K562 (cell line): Measurements from ENCODE around the gene SERPINE3. TPM values are rescaled to one million over a fixed set of nuclear protein-coding genes. Genes with fewer than 3 reads are reported as not detected.

Source experiments
- ATAC-seq: fragments of 200-7000 bp; cut with Tn5 transposase; 3 replicates; pipeline ENCODE4 v1.9.1; 2020; ENCODE audit warnings: moderate library complexity
- BruUV-seq: library from RNA; stranded (reverse); fragments of 400-500 nt; replicated peaks from 2 replicates; lab custom pipeline; 2021; lab: Mats Ljungman, UMichigan
- CTCF ChIA-PET: fragments of 300-600 bp; formaldehyde crosslinking; extraction: SDS; loops from one replicate; lab custom pipeline; 2021; ENCODE audit warnings: low intra/inter-chr PET ratio; lab: Yijun Ruan, JAX
- POLR2A ChIA-PET: fragments of 300-600, 350-650 bp; sonication (Branson Sonifier 250); formaldehyde crosslinking; extraction: SDS; loops from one replicate; lab custom pipeline; 2021; ENCODE audit warnings: antibody characterized with exemption, inconsistent platforms; lab: Yijun Ruan, JAX
- DNase-seq, 4 experiments: peaks; one replicate each; pipeline versions ENCODE4 v3.0.0 to v3.0.0-alpha.2; 2011 to 2018; ENCODE audit warnings: low spot score in 3 of 4, mixed read lengths in 3 of 4; ENCODE audit errors: extremely low read depth in 1 of 4
- FAIRE-seq: peaks from 2 replicates; lab custom pipeline; 2011; peaks lifted over from hg19 to GRCh38; lab: Jason Lieb, UNC
- H2AFZ ChIP-seq: 2 replicates; pipeline ENCODE4 v1.6.0; 2011; ENCODE audit warnings: low read depth, low read length, control low read depth, inconsistent platforms
- H3K27ac ChIP-seq: fragments of 200-600 bp; 3 replicates; pipeline ENCODE4 v1.8.0; 2011; ENCODE audit warnings: low read depth, mild to moderate bottlenecking, control low read depth, inconsistent platforms, low read length, moderate library complexity, mixed read lengths; ENCODE audit errors: extremely low read depth
- H3K27me3 ChIP-seq, 2 experiments: fragments of 300-600 bp in 1 of 2; 2 replicates in 1 of 2; 3 replicates in 1 of 2; pipeline versions ENCODE4 v1.6.0 to v1.8.0; 2011; ENCODE audit warnings: inconsistent platforms in 2 of 2, low read length in 2 of 2, mild to moderate bottlenecking in 1 of 2, mixed read lengths in 1 of 2, moderate library complexity in 1 of 2; ENCODE audit not compliant: control insufficient read depth in 2 of 2, insufficient read depth in 2 of 2
- H3K36me3 ChIP-seq: fragments of 300-600 bp; 3 replicates; pipeline ENCODE4 v1.8.0; 2011; ENCODE audit warnings: mild to moderate bottlenecking, low read length, inconsistent platforms; ENCODE audit not compliant: control insufficient read depth, insufficient read depth
- H3K4me1 ChIP-seq, 2 experiments: fragments of 200-600 bp in 1 of 2; replicated peaks in 1 of 2; 2 replicates in 1 of 2; 3 replicates in 1 of 2; pipeline versions ENCODE4 v1.5.1 to v1.8.0; 2011; ENCODE audit warnings: inconsistent platforms in 2 of 2, low read length in 2 of 2, mild to moderate bottlenecking in 1 of 2, mixed read lengths in 1 of 2, moderate library complexity in 1 of 2; ENCODE audit not compliant: control insufficient read depth in 2 of 2, insufficient read depth in 2 of 2
- H3K4me2 ChIP-seq: 2 replicates; pipeline ENCODE4 v1.6.1; 2011; ENCODE audit warnings: low read length, control low read depth, inconsistent platforms, mixed read lengths; ENCODE audit not compliant: insufficient read depth
- H3K4me3 ChIP-seq: fragments of 200-600 bp; sonication (generic), shearing (Covaris generic); 2 replicates; pipeline ENCODE4 v1.5.1; 2016; ENCODE audit warnings: control low read depth, inconsistent platforms
- H3K79me2 ChIP-seq: fragments of 200-600 bp; 3 replicates; pipeline ENCODE4 v1.8.0; 2011; ENCODE audit warnings: low read length, inconsistent platforms; ENCODE audit not compliant: control insufficient read depth, insufficient read depth
- H3K9ac ChIP-seq, 2 experiments: 2 replicates each; pipeline versions ENCODE4 v1.6.0 to v1.6.1; 2011; ENCODE audit warnings: low read depth in 2 of 2, low read length in 2 of 2, control low read depth in 1 of 2, inconsistent platforms in 1 of 2, mild to moderate bottlenecking in 1 of 2, mixed read lengths in 1 of 2; ENCODE audit not compliant: insufficient read depth in 1 of 2
- H3K9me1 ChIP-seq: one replicate; pipeline ENCODE4 v1.6.0; 2011; ENCODE audit warnings: inconsistent platforms, mild to moderate bottlenecking, low read length, moderate library complexity; ENCODE audit not compliant: control insufficient read depth, insufficient read depth
- H3K9me3 ChIP-seq: replicated peaks from 2 replicates; pipeline ENCODE4 v1.5.1; 2011; ENCODE audit warnings: low read depth, low read length, inconsistent platforms; ENCODE audit not compliant: control insufficient read depth, insufficient read depth
- H4K20me1 ChIP-seq: replicated peaks from 2 replicates; pipeline ENCODE4 v1.6.1; 2011; ENCODE audit warnings: low read length, inconsistent platforms, mixed read lengths; ENCODE audit not compliant: control insufficient read depth, insufficient read depth
- BCL6 ChIP-seq: fragments of 250-450 bp; sonication (Bioruptor Pico); IDR thresholded peaks from 2 replicates; pipeline ENCODE4 v1.4.0; 2020
- CHD1 ChIP-seq: fragments of 200-600 bp; sonication (generic); IDR thresholded peaks from one replicate; pipeline ENCODE4 v1.6.1; 2012; ENCODE audit warnings: mild to moderate bottlenecking, moderate library complexity, low read length, inconsistent platforms
- CTBP1 ChIP-seq: fragments of 450-650 bp; IDR thresholded peaks from 2 replicates; pipeline ENCODE4 v1.6.1; 2016; ENCODE audit warnings: borderline replicate concordance
- ILK ChIP-seq: fragments of 450-650 bp; IDR thresholded peaks from 2 replicates; pipeline ENCODE4 v1.6.1; 2016; ENCODE audit warnings: missing genetic modification characterization, low read depth, mild to moderate bottlenecking, missing compliant biosample characterization, moderate library complexity, borderline replicate concordance
- KLF10 ChIP-seq: fragments of 250-450 bp; sonication (Bioruptor Pico); IDR thresholded peaks from 2 replicates; pipeline ENCODE4 v1.6.1; 2021; ENCODE audit warnings: matching md5 sums
- KLF16 ChIP-seq: IDR thresholded peaks from 2 replicates; pipeline ENCODE4 v1.6.1; 2016; ENCODE audit warnings: antibody characterized with exemption
- LEF1 ChIP-seq: fragments of 450-650 bp; IDR thresholded peaks from 2 replicates; pipeline ENCODE4 v1.6.1; 2016; ENCODE audit warnings: mild to moderate bottlenecking
- MCM2 ChIP-seq: fragments of 450-650 bp; IDR thresholded peaks from 2 replicates; pipeline ENCODE4 v1.6.1; 2017; ENCODE audit warnings: low read depth, mild to moderate bottlenecking
- NFIX ChIP-seq: fragments of 250-450 bp; sonication (Bioruptor Pico); IDR thresholded peaks from 2 replicates; pipeline ENCODE4 v1.4.0; 2020; ENCODE audit warnings: low read depth, mild to moderate bottlenecking, moderate library complexity
- RBM14 ChIP-seq: fragments of 200-400 bp; formaldehyde crosslinking; IDR thresholded peaks from 2 replicates; pipeline ENCODE4 v1.6.1; 2018; ENCODE audit warnings: low read depth, mild to moderate bottlenecking, low read length, moderate library complexity, borderline replicate concordance; ENCODE audit not compliant: insufficient read depth
- SMARCB1 ChIP-seq: IDR thresholded peaks from 2 replicates; pipeline ENCODE4 v1.6.1; 2011; ENCODE audit warnings: improper control_type of control experiment, low read depth; ENCODE audit not compliant: insufficient read length
- SNIP1 ChIP-seq: fragments of 450-650 bp; IDR thresholded peaks from 2 replicates; pipeline ENCODE4 v1.7.1; 2017; ENCODE audit warnings: low read depth, mild to moderate bottlenecking
- SNRNP70 ChIP-seq: fragments of 200-400 bp; formaldehyde crosslinking; optimal IDR thresholded peaks from 2 replicates; pipeline ENCODE3; 2017; ENCODE audit warnings: low read depth, low read length
- SRSF9 ChIP-seq: fragments of 200-400 bp; formaldehyde crosslinking; IDR thresholded peaks from 2 replicates; pipeline ENCODE4 v1.6.1; 2017; ENCODE audit warnings: low read depth, low read length, borderline replicate concordance
- ZC3H8 ChIP-seq: fragments of 450-650 bp; IDR thresholded peaks from 2 replicates; pipeline ENCODE4 v1.6.1; 2017
- WGBS: fragments of 100-300 bp; shearing (Covaris generic); methylation state at CpG from one replicate; pipeline ENCODE4 v1.1.6; 2016; ENCODE audit warnings: low coverage, mixed read lengths; ENCODE audit not compliant: insufficient coverage; ENCODE audit errors: missing lambda C conversion rate; 5-methylcytosine and 5-hydroxymethylcytosine counted together
- in situ Hi-C: fragments of 300-500 bp; cut with MboI; formaldehyde crosslinking; loops from 4 replicates; pipeline ENCODE4 v1.15.0; 2018; ENCODE audit warnings: inconsistent platforms, mixed read lengths
- intact Hi-C: fragments of 100-400 bp; cut with micrococcal nuclease; formaldehyde crosslinking; loops from 2 replicates; pipeline ENCODE4 v1.14.2; 2022
- polyA plus RNA-seq, 8 experiments: library from polyadenylated mRNA; depleted of rRNA in 4 of 8; stranded (reverse) in 5 of 8; unstranded in 3 of 8; fragments of >200 nt; fragmentation: Nextera tagmentation in 2 of 8; fragmentation: Illumina TruSeq in 1 of 8; extraction: Ambion mirVana in 2 of 8; extraction: Trizol in 1 of 8; gene quantifications; 2 replicates each; pipeline versions ENCODE4 v1.2.1 to v1.2.3, GENCODE V29; 2011 to 2014; ENCODE audit warnings: inconsistent platforms in 1 of 8, missing spikeins in 1 of 8
- total RNA-seq, 7 experiments: library from RNA; depleted of rRNA in 6 of 7; stranded (reverse); fragments of >200 nt in 6 of 7; fragmentation: Illumina TruSeq in 2 of 7; extraction: Trizol in 2 of 7; gene quantifications; 2 replicates each; pipeline versions ENCODE4 v1.2.1 to v1.2.3, GENCODE V29; 2011 to 2021; ENCODE audit warnings: low replicate concordance in 1 of 7
- TF ChIP-seq, protein P1 (sequence below): sonication (generic); formaldehyde crosslinking; IDR thresholded peaks from 2 replicates; pipeline ENCODE4 v1.9.0; 2022; ENCODE audit warnings: mild to moderate bottlenecking, missing genetic modification reagents
- TF ChIP-seq, protein P2 (sequence below): fragments of 250-450 bp; sonication (Bioruptor Pico); IDR thresholded peaks from 2 replicates; pipeline ENCODE4 v1.4.0; 2020; ENCODE audit warnings: borderline replicate concordance
- TF ChIP-seq, protein P3 (sequence below): fragments of 250-450 bp; sonication (Bioruptor Pico); IDR thresholded peaks from 2 replicates; pipeline ENCODE4 v1.8.0; 2022; ENCODE audit warnings: moderate library complexity, mild to moderate bottlenecking, inconsistent platforms

SERPINE3 gene
- total and polyA plus RNA-seq, 9 of the 15 experiments (the other 6 are each of a cell fraction or from before 2014, with no cell fraction given) = not detected

DNA sequence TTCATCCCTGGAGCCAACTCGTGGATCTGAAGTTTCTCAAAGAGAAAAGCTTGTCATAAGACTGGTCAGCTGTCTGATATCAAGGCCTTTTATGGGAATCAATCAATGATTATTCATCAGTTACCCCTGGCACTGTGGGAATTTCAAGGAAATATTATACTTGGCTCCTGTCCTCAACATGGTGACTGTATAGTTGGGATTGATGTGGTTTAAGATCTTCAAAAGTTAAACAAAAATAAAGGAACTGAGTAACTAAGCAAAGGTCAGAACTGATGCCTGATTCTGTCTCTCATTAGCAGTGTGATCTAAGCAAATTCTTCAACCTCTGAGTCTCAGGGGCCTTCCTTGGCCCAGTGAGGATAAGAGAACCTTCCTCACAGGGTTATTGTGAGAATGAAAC, 22.2 kb upstream of the SERPINE3 start:
- CTCF ChIA-PET = no interaction called here
- H3K4me2 ChIP-seq = no peak overlapping the region
- WGBS = no CpG with 5 or more reads among the region's 1 CpG

More for the DNA sequence above, 22.2 kb upstream of the SERPINE3 start:
- in situ Hi-C loops = no loop called here
- POLR2A ChIA-PET = interaction anchor here (0.7 kb wide), 1 partner anchor 14 kb away, joined by 3 read pairs; no protein-coding TSS in a partner anchor
- no TSS peak for BruUV-seq
- Histone ChIP-seq H3K9me3 (no peaks in the 10 kb centered on the region), H3K9ac (no peak overlapping the region), H2AFZ (no peak overlapping the region), H3K27me3 (peaks cover 5 to 16% of the 10 kb centered on the region in 2 experiments; a peak in 4 of 5 replicates), H3K4me1 (no peaks in the 10 kb centered on the region), H3K27ac (no peak overlapping the region), H3K9me1 (no peaks in the 10 kb centered on the region), H3K79me2 (no peaks in the 10 kb centered on the region), H4K20me1 (no peaks in the 10 kb centered on the region), H3K36me3 (no peaks in the 10 kb centered on the region), H3K4me3 (no peak overlapping the region)
- ATAC-seq (no peak), FAIRE-seq (no peak), DNase-seq (no peak)
- intact Hi-C loops = no loop called here
- no peak for TF ChIP-seq KLF16
- TF ChIP-seq ZC3H8 = no peak
- TF ChIP-seq, protein P1, sequence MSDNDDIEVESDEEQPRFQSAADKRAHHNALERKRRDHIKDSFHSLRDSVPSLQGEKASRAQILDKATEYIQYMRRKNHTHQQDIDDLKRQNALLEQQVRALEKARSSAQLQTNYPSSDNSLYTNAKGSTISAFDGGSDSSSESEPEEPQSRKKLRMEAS (CRISPR knock-in tag) = no peak
- TF ChIP-seq SRSF9 = no peak
- TF ChIP-seq SNIP1 = no peak
- TF ChIP-seq CHD1 = no peak
- TF ChIP-seq CTBP1 = no peak
- no peak for TF ChIP-seq BCL6
- no peak for TF ChIP-seq ILK (tag)
- TF ChIP-seq SMARCB1 = no peak
- TF ChIP-seq LEF1 = no peak
- no peak for TF ChIP-seq NFIX
- TF ChIP-seq, protein P2, sequence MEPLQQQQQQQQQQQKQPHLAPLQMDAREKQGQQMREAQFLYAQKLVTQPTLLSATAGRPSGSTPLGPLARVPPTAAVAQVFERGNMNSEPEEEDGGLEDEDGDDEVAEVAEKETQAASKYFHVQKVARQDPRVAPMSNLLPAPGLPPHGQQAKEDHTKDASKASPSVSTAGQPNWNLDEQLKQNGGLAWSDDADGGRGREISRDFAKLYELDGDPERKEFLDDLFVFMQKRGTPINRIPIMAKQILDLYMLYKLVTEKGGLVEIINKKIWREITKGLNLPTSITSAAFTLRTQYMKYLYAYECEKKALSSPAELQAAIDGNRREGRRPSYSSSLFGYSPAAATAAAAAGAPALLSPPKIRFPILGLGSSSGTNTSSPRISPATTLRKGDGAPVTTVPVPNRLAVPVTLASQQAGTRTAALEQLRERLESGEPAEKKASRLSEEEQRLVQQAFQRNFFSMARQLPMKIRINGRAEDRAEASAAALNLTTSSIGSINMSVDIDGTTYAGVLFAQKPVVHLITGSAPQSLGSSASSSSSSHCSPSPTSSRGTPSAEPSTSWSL (CRISPR knock-in tag) = no peak
- TF ChIP-seq SNRNP70 = no peak
- no peak for TF ChIP-seq KLF10 (CRISPR knock-in tag)
- TF ChIP-seq RBM14 = no peak
- TF ChIP-seq MCM2 = no peak
- TF ChIP-seq, protein P3, sequence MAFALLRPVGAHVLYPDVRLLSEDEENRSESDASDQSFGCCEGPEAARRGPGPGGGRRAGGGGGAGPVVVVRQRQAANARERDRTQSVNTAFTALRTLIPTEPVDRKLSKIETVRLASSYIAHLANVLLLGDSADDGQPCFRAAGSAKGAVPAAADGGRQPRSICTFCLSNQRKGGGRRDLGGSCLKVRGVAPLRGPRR (CRISPR knock-in tag) = no peak
